ENCODE data around the gene XRCC4.

The XRCC4 gene

GRCh38 chr5:83072966-83073365, 4.4 kb upstream of the XRCC4 start:
- no peak for DNase-seq

- DNase-seq = no peak
These were observed 415 bp downstream of the XRCC4 start for GRCh38 chr5:83077662-83078261.

GRCh38 chr5:83082750-83083149, 5.4 kb downstream of the XRCC4 start:
- no peak for DNase-seq

GRCh38 chr5:83084336-83084735, 7.0 kb downstream of the XRCC4 start:
- DNase-seq = no peak

- no peak for DNase-seq
These were observed 7.8 kb downstream of the XRCC4 start for GRCh38 chr5:83085106-83085505.

- DNase-seq = no peak
These were observed 12.8 kb downstream of the XRCC4 start for GRCh38 chr5:83090169-83090568.

GRCh38 chr5:83092619-83093018, 15.3 kb downstream of the XRCC4 start:
- DNase-seq = no peak

GRCh38 chr5:83093692-83094091, 16.3 kb downstream of the XRCC4 start:
- DNase-seq = no peak

- DNase-seq = no peak
These were observed 18.0 kb downstream of the XRCC4 start for GRCh38 chr5:83095163-83095956.

- no peak for DNase-seq
These were observed 18.7 kb downstream of the XRCC4 start for GRCh38 chr5:83095957-83096539.

GRCh38 chr5:83096660-83097339, 19.5 kb downstream of the XRCC4 start:
- no peak for DNase-seq

- no peak for DNase-seq
These were observed 20.4 kb downstream of the XRCC4 start for GRCh38 chr5:83097689-83098231.

- DNase-seq = no peak
These were observed 21.7 kb downstream of the XRCC4 start for GRCh38 chr5:83099001-83099400.

- no peak for DNase-seq
These were observed 22.1 kb downstream of the XRCC4 start for GRCh38 chr5:83099445-83099844.

GRCh38 chr5:83101514-83101913, 24.2 kb downstream of the XRCC4 start:
- no peak for DNase-seq

- DNase-seq = no peak
These were observed 25.1 kb downstream of the XRCC4 start for GRCh38 chr5:83102364-83102980.

GRCh38 chr5:83104021-83104420, 26.7 kb downstream of the XRCC4 start:
- no peak for DNase-seq

- no peak for DNase-seq
These were observed 30.5 kb downstream of the XRCC4 start for GRCh38 chr5:83107692-83108420.

GRCh38 chr5:83109380-83109779, 32.0 kb downstream of the XRCC4 start:
- no peak for DNase-seq

- DNase-seq = no peak
These were observed 38.5 kb downstream of the XRCC4 start for GRCh38 chr5:83115816-83116215.

GRCh38 chr5:83118471-83118870, 41.1 kb downstream of the XRCC4 start:
- no peak for DNase-seq

- DNase-seq = no peak
These were observed 41.6 kb downstream of the XRCC4 start for GRCh38 chr5:83118976-83119375.
